LoVo (cell line): ENCODE results near the gene UST.
"Not testable (repeated sequence)": the region's sequence is repeated elsewhere in the genome, so short reads cannot be mapped to it uniquely, and the experiment has no call there.

Experiments
- DNase-seq: peaks from one replicate; pipeline ENCODE4 v3.0.0-alpha.2; 2016; ENCODE audit warnings: low spot score

The UST gene

GRCh38 chr6:149088361-149088760 is 341.5 kb downstream of the UST start:
- no peak for DNase-seq

- DNase-seq = no peak
These were observed 342.7 kb downstream of the UST start for GRCh38 chr6:149089510-149089909.

- DNase-seq = no peak
These were observed 344.1 kb downstream of the UST start for GRCh38 chr6:149090937-149091336.

GRCh38 chr6:149093643-149094042 is 346.8 kb downstream of the UST start:
- no peak for DNase-seq

- no peak for DNase-seq
These were observed 347.3 kb downstream of the UST start for GRCh38 chr6:149094156-149094555.

- DNase-seq = no peak
These were observed 348.1 kb downstream of the UST start for GRCh38 chr6:149094934-149095351.

GRCh38 chr6:149095842-149096241 is 349.0 kb downstream of the UST start:
- DNase-seq = no peak

GRCh38 chr6:149097794-149098193 is 351.0 kb downstream of the UST start:
- no peak for DNase-seq

- DNase-seq = no peak
These were observed 352.0 kb downstream of the UST start for GRCh38 chr6:149098700-149099276.

- DNase-seq = no peak
These were observed 355.5 kb downstream of the UST start for GRCh38 chr6:149102324-149102723.

GRCh38 chr6:149103950-149104349 is 357.1 kb downstream of the UST start:
- not testable (repeated sequence) for DNase-seq

- DNase-seq = no peak
These were observed 360.7 kb downstream of the UST start for GRCh38 chr6:149107520-149107919.

GRCh38 chr6:149108038-149108748 is 361.4 kb downstream of the UST start:
- DNase-seq = no peak

- DNase-seq = no peak
These were observed 361.9 kb downstream of the UST start for GRCh38 chr6:149108749-149109100.

GRCh38 chr6:149109397-149110070 is 362.7 kb downstream of the UST start:
- no peak for DNase-seq

GRCh38 chr6:149111556-149112115 is 364.8 kb downstream of the UST start:
- DNase-seq = no peak

GRCh38 chr6:149112976-149113375 is 366.1 kb downstream of the UST start:
- no peak for DNase-seq

- DNase-seq = no peak
These were observed 367.3 kb downstream of the UST start for GRCh38 chr6:149114167-149114566.

- no peak for DNase-seq
These were observed 372.2 kb downstream of the UST start for GRCh38 chr6:149118737-149119653.

- no peak for DNase-seq
These were observed 376.3 kb downstream of the UST start for GRCh38 chr6:149122850-149123821.

GRCh38 chr6:149125309-149125708 is 378.5 kb downstream of the UST start:
- no peak for DNase-seq
